Activated T-helper 17 cell treated with anti-CD3 and anti-CD28 coated beads, Interleukin-2, amount 50 U/mL, for 72 hours (primary cell): ENCODE results near the gene CCSER2. TPM values are rescaled to one million over a fixed set of nuclear protein-coding genes. Genes with fewer than 3 reads are reported as not detected.
A peak's percentile ranks its signal among the peaks of the same experiment; 100 is the strongest.
"Not testable (repeated sequence)": the region's sequence is repeated elsewhere in the genome, so short reads cannot be mapped to it uniquely, and the experiment has no call there.

Experiments
- ATAC-seq: fragments of 150-1000 bp; cut with Tn5 transposase; replicated peaks from 2 replicates; pipeline ENCODE4 v1.10.0; 2021; ENCODE audit warnings: mild to moderate bottlenecking, moderate library complexity
- H3K27ac Mint-ChIP-seq: one replicate; pipeline ENCODE4 v1.8.0; 2022; ENCODE audit warnings: mixed read lengths
- H3K27me3 Mint-ChIP-seq: one replicate; pipeline ENCODE4 v1.8.0; 2022; ENCODE audit warnings: mixed read lengths
- H3K36me3 Mint-ChIP-seq: one replicate; pipeline ENCODE4 v1.8.0; 2022; ENCODE audit warnings: low read depth, mild to moderate bottlenecking, mixed read lengths
- H3K4me1 Mint-ChIP-seq: one replicate; pipeline ENCODE4 v1.8.0; 2022; ENCODE audit warnings: mixed read lengths
- H3K4me3 Mint-ChIP-seq: one replicate; pipeline ENCODE4 v1.8.0; 2022; ENCODE audit warnings: mild to moderate bottlenecking, mixed read lengths
- H3K9me3 Mint-ChIP-seq: one replicate; pipeline ENCODE4 v1.8.0; 2022; ENCODE audit warnings: mixed read lengths
- total RNA-seq, 2 donors: library from RNA; stranded (reverse); gene quantifications; one replicate each; pipeline ENCODE4 v1.2.3, GENCODE V29; 2022

Gene CCSER2
- total RNA-seq, 2 donors from 2014 or later: 47.5 to 107 TPM

DNA sequence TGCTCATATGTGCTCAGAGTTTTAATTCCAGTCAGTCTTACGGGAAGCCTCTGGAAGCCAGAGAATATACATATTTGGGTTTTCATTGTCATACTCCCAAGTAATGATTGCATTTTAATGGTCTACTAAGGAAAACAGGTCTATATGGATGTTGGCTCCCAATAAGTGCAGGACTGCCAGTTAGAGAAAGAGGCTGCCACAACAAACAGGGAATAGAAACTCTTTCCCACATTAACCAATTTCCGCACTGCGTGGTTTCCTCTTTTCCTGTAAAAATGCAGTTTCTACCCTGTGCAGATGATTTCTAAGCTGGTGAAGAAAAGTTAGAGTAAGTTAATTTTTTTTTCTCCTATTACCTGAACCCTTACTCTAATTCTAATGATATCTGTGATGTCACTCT is 78.2 kb downstream of the CCSER2 start:
- Mint-ChIP-seq H3K9me3 (peaks cover 5% of the 10 kb centered on the region), H3K27ac (no peak overlapping the region), H3K4me3 (no peak overlapping the region), H3K27me3 (no peaks in the 10 kb centered on the region), H3K4me1 (peaks cover 29% of the 10 kb centered on the region), H3K36me3 (peaks cover 83% of the 10 kb centered on the region)
- ATAC-seq: no peak

DNA sequence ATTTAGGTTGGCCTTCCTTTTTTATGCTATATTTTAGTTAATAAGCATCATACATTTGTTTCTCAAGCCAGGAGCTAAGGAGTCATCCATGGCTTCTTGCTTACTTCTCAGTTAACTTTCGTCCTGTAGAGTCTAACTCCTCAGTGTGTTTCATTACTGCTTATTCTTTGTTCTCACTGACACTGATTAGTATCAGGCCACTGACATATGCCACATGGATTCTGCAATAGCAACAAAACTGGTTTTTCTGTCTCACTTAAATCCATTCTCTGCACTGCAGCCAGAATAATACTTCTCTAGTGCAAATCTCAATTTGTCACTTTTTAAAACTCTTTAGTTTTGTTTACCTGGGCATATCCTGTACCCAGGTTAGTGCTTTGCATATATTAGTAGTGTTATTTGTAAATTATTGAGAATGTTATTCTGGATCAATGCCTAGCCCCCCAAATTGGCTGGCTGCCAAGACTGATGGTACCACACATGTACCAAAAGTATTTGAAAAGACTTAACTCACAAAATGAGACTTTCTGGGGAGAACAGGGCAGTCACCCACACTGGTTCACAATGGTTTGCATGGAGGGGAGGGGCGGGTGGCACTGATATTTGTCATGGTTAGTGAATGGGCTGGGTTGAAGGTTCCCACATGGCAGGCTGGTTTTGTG is 79.1 kb downstream of the CCSER2 start:
- no peaks in the 10 kb centered on the region for H3K27me3 Mint-ChIP-seq
- H3K27ac Mint-ChIP-seq: no peak overlapping the region
- H3K4me3 Mint-ChIP-seq: no peak overlapping the region
- H3K36me3 Mint-ChIP-seq: peaks cover 83% of the 10 kb centered on the region
- H3K9me3 Mint-ChIP-seq: peaks cover 12% of the 10 kb centered on the region
- H3K4me1 Mint-ChIP-seq: peaks cover 33% of the 10 kb centered on the region
- ATAC-seq: no peak

- no peak overlapping the region for H3K27ac Mint-ChIP-seq
- H3K27me3 Mint-ChIP-seq: no peaks in the 10 kb centered on the region
- peaks cover 22% of the 10 kb centered on the region for H3K9me3 Mint-ChIP-seq
Measured at GRCh38 chr10:84412482-84412881, 84.1 kb downstream of the CCSER2 start.

DNA sequence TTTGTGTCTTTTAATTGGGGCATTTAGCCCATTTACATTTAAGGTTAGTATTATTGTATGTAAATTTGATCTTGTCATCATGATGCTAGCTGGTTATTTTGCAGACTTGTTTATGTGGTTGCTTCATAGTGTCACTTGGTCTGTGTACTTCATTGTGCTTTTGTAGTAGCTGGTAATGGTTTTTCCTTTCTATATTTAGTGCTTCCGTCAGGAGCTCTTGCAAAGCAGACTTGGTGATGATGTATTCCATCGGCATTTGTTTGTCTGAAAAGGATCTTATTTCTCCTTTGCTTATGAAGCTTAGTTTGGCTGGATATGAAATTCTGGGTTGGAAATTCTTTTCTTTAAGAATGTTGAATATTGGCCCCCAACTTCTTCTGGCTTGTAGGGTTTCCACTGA is 85.7 kb downstream of the CCSER2 start:
- Mint-ChIP-seq H3K9me3 (peaks cover 22% of the 10 kb centered on the region), H3K36me3 (peaks cover 88% of the 10 kb centered on the region), H3K4me1 (peaks cover 25% of the 10 kb centered on the region)
- not testable (repeated sequence) for H3K4me3 Mint-ChIP-seq, H3K27ac Mint-ChIP-seq, ATAC-seq, H3K27me3 Mint-ChIP-seq

More at GRCh38 chr10:84412482-84412881, 84.1 kb downstream of the CCSER2 start:
- H3K36me3 Mint-ChIP-seq: peaks cover 83% of the 10 kb centered on the region
- ATAC-seq: no peak
- no peak overlapping the region for H3K4me3 Mint-ChIP-seq
- peaks cover 25% of the 10 kb centered on the region for H3K4me1 Mint-ChIP-seq

DNA sequence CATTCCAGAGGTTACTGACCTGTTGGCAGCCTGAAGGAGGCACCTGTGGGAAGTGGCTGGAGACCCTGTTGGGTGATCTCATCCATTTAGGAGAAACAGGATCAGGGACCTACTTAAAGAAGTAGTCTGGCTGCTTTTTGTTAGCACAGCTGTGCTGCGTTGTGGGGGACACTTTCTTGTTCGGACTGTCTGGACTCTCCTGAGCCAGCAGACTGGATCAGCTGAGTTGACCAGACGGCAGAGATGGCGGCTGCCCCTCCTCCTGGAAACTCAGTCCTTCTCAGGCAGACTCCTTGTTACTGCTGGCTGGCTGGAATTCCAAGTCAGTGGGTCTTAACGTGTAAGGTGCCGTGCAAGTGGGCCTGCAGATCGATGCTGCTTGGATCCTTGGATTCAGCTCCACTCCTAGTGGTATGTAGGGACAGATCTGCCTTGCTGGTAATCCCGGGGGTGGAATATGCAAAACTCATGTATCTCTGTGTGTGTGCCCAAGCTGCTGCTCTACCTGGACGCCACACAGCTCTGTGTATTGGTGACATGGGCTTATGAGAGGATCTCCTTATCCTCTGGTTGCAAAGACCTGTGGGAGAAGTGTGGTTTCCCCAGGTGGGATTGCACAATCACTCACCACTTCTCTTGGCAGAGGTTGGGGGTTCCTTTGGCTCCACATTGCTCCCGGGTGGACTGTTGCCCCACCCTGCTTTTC is 87.3 kb downstream of the CCSER2 start:
- no peak for ATAC-seq
- peaks cover 90% of the 10 kb centered on the region for H3K36me3 Mint-ChIP-seq
- H3K27me3 Mint-ChIP-seq: no peaks in the 10 kb centered on the region
- H3K4me1 Mint-ChIP-seq: peaks cover 22% of the 10 kb centered on the region
- no peak overlapping the region for H3K27ac Mint-ChIP-seq
- no peak overlapping the region for H3K4me3 Mint-ChIP-seq
- peaks cover 28% of the 10 kb centered on the region for H3K9me3 Mint-ChIP-seq

DNA sequence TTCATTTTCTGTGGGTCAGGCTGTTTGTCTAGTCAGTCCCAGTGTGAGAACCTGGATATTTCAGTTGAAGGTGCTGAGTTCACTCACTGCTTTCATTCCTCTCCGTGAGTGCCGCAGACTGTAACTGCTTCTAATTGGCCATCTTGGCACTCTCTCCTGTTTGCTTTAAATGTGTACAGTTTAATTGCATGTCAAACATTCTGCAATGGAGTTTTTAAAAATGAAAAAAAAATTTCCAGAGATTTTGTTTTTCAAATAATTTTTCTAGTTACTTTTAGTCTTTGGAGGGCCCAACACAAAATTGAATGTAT is 87.8 kb downstream of the CCSER2 start:
- H3K9me3 Mint-ChIP-seq: peaks cover 28% of the 10 kb centered on the region

DNA sequence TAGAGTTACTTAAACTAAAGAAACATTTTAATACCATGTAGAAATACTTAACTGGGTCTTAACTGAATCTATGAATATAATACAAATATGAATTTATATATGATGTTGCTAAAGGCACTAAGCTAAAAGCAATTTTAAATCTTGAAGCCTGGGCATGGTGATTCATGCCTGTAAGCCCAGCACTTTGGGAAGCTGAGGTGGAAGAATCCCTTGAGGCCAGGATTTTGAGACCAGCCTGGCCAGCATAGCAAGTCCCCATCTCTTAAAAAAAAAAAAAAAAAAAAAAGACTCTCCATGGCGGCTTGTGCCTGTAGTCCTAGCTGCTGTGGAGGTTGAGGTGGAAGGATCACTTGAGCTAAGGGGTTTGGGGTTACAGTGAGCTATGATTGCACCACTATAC is 95.3 kb downstream of the CCSER2 start:
- Mint-ChIP-seq H3K4me3 (no peak overlapping the region), H3K27me3 (no peaks in the 10 kb centered on the region), H3K4me1 (peaks cover 41% of the 10 kb centered on the region), H3K27ac (no peak overlapping the region), H3K36me3 (peaks cover 85% of the 10 kb centered on the region), H3K9me3 (peaks cover 12% of the 10 kb centered on the region)
- no peak for ATAC-seq

More for the DNA sequence above, 87.8 kb downstream of the CCSER2 start:
- Mint-ChIP-seq H3K27ac (no peak overlapping the region), H3K27me3 (no peaks in the 10 kb centered on the region), H3K36me3 (peaks cover 90% of the 10 kb centered on the region), H3K4me1 (peaks cover 26% of the 10 kb centered on the region), H3K4me3 (no peak overlapping the region)
- ATAC-seq: no peak

DNA sequence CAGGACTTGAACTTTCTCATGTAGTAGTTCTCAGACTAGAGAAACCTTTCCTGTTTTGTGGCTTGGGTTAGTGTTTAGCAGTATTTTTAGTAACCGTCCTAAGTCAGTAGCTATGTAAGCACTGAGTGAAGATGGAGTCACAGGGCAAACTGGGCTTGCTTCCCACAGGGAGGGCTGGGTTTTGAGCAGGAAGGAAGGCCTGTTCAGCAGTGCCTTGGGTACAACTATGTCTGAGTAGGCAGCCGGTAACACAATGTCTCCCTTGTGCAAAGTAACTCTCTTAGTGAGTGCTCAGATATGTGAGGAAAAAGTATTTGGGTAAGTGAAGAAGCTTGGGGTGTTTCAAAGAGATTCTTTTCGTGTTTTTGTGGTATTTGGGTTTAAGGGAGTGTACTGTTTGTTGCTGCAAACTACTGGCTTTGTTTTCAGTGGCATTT is 96.4 kb downstream of the CCSER2 start:
- H3K4me3 Mint-ChIP-seq: peak overlapping the region; percentile 36
- peaks cover 83% of the 10 kb centered on the region for H3K36me3 Mint-ChIP-seq
- H3K27me3 Mint-ChIP-seq: no peaks in the 10 kb centered on the region

GRCh38 chr10:84427903-84428650 is 99.7 kb downstream of the CCSER2 start:
- Mint-ChIP-seq H3K27me3 (no peaks in the 10 kb centered on the region), H3K9me3 (no peaks in the 10 kb centered on the region), H3K4me3 (no peak overlapping the region), H3K4me1 (peaks cover 40% of the 10 kb centered on the region), H3K36me3 (peaks cover 67% of the 10 kb centered on the region), H3K27ac (peak overlapping the region; percentile 3)
- ATAC-seq: no peak

More for the DNA sequence above, 96.4 kb downstream of the CCSER2 start:
- peaks cover 50% of the 10 kb centered on the region for H3K4me1 Mint-ChIP-seq
- peaks cover 7% of the 10 kb centered on the region for H3K9me3 Mint-ChIP-seq
- ATAC-seq: peak; percentile 78
- H3K27ac Mint-ChIP-seq: peak overlapping the region; percentile 74

- peak overlapping the region; percentile 42 for H3K27ac Mint-ChIP-seq
- no peak for ATAC-seq
- peaks cover 66% of the 10 kb centered on the region for H3K36me3 Mint-ChIP-seq
- no peaks in the 10 kb centered on the region for H3K27me3 Mint-ChIP-seq
- H3K4me1 Mint-ChIP-seq: peaks cover 34% of the 10 kb centered on the region
- H3K9me3 Mint-ChIP-seq: no peaks in the 10 kb centered on the region
- no peak overlapping the region for H3K4me3 Mint-ChIP-seq
Measured at GRCh38 chr10:84428711-84429110, 100.3 kb downstream of the CCSER2 start.

DNA sequence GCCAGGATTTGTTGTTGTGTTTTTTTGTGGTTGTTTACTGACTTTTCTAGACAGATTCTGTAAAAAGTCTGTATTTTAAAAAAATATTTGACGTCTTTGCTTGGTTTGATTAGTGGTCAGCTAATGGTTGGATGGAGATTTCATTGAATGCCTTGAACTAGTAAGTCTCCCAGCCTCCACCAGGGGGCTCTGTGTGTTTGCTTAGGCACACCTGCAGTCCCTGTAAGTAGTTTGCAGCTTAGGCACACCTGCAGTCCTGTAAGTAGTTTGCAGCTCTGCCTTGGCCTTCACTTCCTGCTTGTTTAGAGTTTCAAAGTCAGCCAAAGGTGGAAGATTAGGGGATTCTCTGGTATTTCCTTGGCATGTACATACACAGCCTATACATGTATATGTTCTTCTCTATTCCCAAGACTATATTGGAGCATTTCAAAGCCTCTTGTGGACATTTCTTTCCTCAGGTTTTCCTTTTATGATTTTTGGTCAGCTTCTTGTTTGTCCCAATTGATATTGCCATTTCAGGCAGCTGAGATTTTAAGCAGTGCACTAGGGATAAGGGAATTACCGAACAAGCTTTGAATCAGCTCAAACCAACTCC is 101.6 kb downstream of the CCSER2 start:
- ATAC-seq: peak; percentile 67
- Mint-ChIP-seq H3K4me3 (no peak overlapping the region), H3K36me3 (peaks cover 68% of the 10 kb centered on the region), H3K9me3 (no peaks in the 10 kb centered on the region), H3K4me1 (peaks cover 28% of the 10 kb centered on the region), H3K27me3 (no peaks in the 10 kb centered on the region), H3K27ac (no peak overlapping the region)

- Mint-ChIP-seq H3K4me1 (peaks cover 20% of the 10 kb centered on the region), H3K27me3 (no peaks in the 10 kb centered on the region), H3K9me3 (no peaks in the 10 kb centered on the region), H3K27ac (no peak overlapping the region), H3K4me3 (no peak overlapping the region), H3K36me3 (peaks cover 66% of the 10 kb centered on the region)
- no peak for ATAC-seq
Measured at GRCh38 chr10:84432891-84433290, 104.5 kb downstream of the CCSER2 start.

- ATAC-seq: no peak
- H3K4me3 Mint-ChIP-seq: no peak overlapping the region
- no peak overlapping the region for H3K27ac Mint-ChIP-seq
- no peaks in the 10 kb centered on the region for H3K27me3 Mint-ChIP-seq
- no peaks in the 10 kb centered on the region for H3K4me1 Mint-ChIP-seq
- no peaks in the 10 kb centered on the region for H3K9me3 Mint-ChIP-seq
- H3K36me3 Mint-ChIP-seq: peaks cover 94% of the 10 kb centered on the region
Measured at GRCh38 chr10:84440781-84441180, 112.4 kb downstream of the CCSER2 start.

GRCh38 chr10:84447701-84448400 is 119.5 kb downstream of the CCSER2 start:
- no peak overlapping the region for H3K4me3 Mint-ChIP-seq
- no peaks in the 10 kb centered on the region for H3K9me3 Mint-ChIP-seq
- ATAC-seq: no peak
- H3K36me3 Mint-ChIP-seq: peaks cover 90% of the 10 kb centered on the region
- peaks cover 13% of the 10 kb centered on the region for H3K4me1 Mint-ChIP-seq
- H3K27me3 Mint-ChIP-seq: no peaks in the 10 kb centered on the region
- no peak overlapping the region for H3K27ac Mint-ChIP-seq
